ENCODE measurements around the gene ADGRE2.
"Not testable (repeated sequence)": the region's sequence is repeated elsewhere in the genome, so short reads cannot be mapped to it uniquely, and the experiment has no call there.

- TF ChIP-seq CTCF, POLR2A (IDR thresholded peaks at IDR 0.05): not testable (repeated sequence)
Observed at GRCh38 chr19:14792250-14792649, 13.9 kb upstream of the ADGRE2 start.

All from Peyer's patch (tissue), 4 donors.